ENCODE data around the gene STAT5A. TPM values are rescaled to one million over a fixed set of nuclear protein-coding genes. Genes with fewer than 3 reads are reported as not detected.

STAT5A gene
- total and polyA plus RNA-seq, 12 donors, result 8.2 to 28.5 (median 15.3) TPM

- Histone ChIP-seq H3K9me3 (no peaks in the 10 kb centered on the region), H3K36me3 (peaks cover 0 to 86% (median 49%) of the 10 kb centered on the region in 9 donors), H3K4me3 (no peak overlapping the region), H3K27ac (peak overlapping the region in 2 of 10 donors; percentile 13 to 46), H3K27me3 (no peaks in the 10 kb centered on the region), H3K4me1 (peaks cover 9 to 66% (median 42%) of the 10 kb centered on the region in 9 donors)
- intact Hi-C loops (cut with DNase I), result loop anchor here in 2 of 10 donors (5.0 kb wide), 1 partner anchor 42 kb away; the partner anchor contains the start of gene STAT3 (in 2 of the 2)
- no peak for TF ChIP-seq CTCF (IDR thresholded peaks at IDR 0.05)
- no peak for DNase-seq
- 69 to 75% methylated on average over 13 of the region's 13 CpGs for WGBS, 2 donors
- peak in 4 of 8 donors; percentile 19 to 56 (median 33) for ATAC-seq
Observed at GRCh38 chr17:42345396-42346073, 57.2 kb downstream of the STAT5A start.

GRCh38 chr17:42346481-42346880 is 58.2 kb downstream of the STAT5A start:
- H3K9me3 ChIP-seq, result no peaks in the 10 kb centered on the region
- WGBS, 2 donors, result 89 to 91% methylated on average over 8 of the region's 8 CpGs
- H3K27me3 ChIP-seq, result no peaks in the 10 kb centered on the region
- DNase-seq (no peak), ATAC-seq (no peak)
- intact Hi-C loops (cut with DNase I), result loop anchor here in 2 of 10 donors (5.0 kb wide), 1 partner anchor 41 kb away; the partner anchor contains the start of gene STAT3 (in 2 of the 2)
- peaks cover 9 to 59% (median 43%) of the 10 kb centered on the region in 9 donors for H3K4me1 ChIP-seq
- H3K4me3 ChIP-seq, result no peak overlapping the region
- TF ChIP-seq CTCF (IDR thresholded peaks at IDR 0.05), result no peak
- H3K36me3 ChIP-seq, result peaks cover 0 to 79% (median 46%) of the 10 kb centered on the region in 9 donors
- H3K27ac ChIP-seq, result peak overlapping the region in 3 of 10 donors; percentile 10 to 67 (median 46)

GRCh38 chr17:42347198-42347597 is 58.9 kb downstream of the STAT5A start:
- no peak overlapping the region for H3K4me3 ChIP-seq
- H3K9me3 ChIP-seq, result no peaks in the 10 kb centered on the region
- peak overlapping the region in 6 of 10 donors; percentile 17 to 67 (median 30) for H3K27ac ChIP-seq
- peaks cover 9 to 57% (median 39%) of the 10 kb centered on the region in 9 donors for H3K4me1 ChIP-seq
- TF ChIP-seq CTCF (IDR thresholded peaks at IDR 0.05), result no peak
- H3K27me3 ChIP-seq, result no peaks in the 10 kb centered on the region
- DNase-seq, result peak in 1 of 2 donors; percentile 65
- peak in 7 of 8 donors; percentile 25 to 59 (median 50) for ATAC-seq
- H3K36me3 ChIP-seq, result peaks cover 0 to 72% (median 39%) of the 10 kb centered on the region in 9 donors
- intact Hi-C loops (cut with DNase I), result loop anchor here in 2 of 10 donors (5.0 kb wide), 1 partner anchor 40 kb away; the partner anchor contains the start of gene STAT3 (in 2 of the 2)

GRCh38 chr17:42347606-42348005 is 59.3 kb downstream of the STAT5A start:
- H3K4me1 ChIP-seq, result peaks cover 9 to 58% (median 39%) of the 10 kb centered on the region in 9 donors
- DNase-seq (no peak), ATAC-seq (peak in 3 of 8 donors; percentile 10 to 18 (median 17))
- H3K36me3 ChIP-seq, result peaks cover 0 to 67% (median 35%) of the 10 kb centered on the region in 9 donors
- H3K4me3 ChIP-seq, result no peak overlapping the region
- WGBS, 2 donors, result 79 to 89% methylated on average over 3 of the region's 3 CpGs
- intact Hi-C loops (cut with DNase I), result loop anchor here in 2 of 10 donors (5.0 kb wide), 1 partner anchor 40 kb away; the partner anchor contains the start of gene STAT3 (in 2 of the 2)
- no peaks in the 10 kb centered on the region for H3K9me3 ChIP-seq
- no peaks in the 10 kb centered on the region for H3K27me3 ChIP-seq
- TF ChIP-seq CTCF (IDR thresholded peaks at IDR 0.05), result no peak
- peak overlapping the region in 6 of 10 donors; percentile 17 to 67 (median 30) for H3K27ac ChIP-seq
